ENCODE measurements around the gene POU2AF3.
A peak's percentile ranks its signal among the peaks of the same experiment; 100 is the strongest.

The POU2AF3 gene

DNA sequence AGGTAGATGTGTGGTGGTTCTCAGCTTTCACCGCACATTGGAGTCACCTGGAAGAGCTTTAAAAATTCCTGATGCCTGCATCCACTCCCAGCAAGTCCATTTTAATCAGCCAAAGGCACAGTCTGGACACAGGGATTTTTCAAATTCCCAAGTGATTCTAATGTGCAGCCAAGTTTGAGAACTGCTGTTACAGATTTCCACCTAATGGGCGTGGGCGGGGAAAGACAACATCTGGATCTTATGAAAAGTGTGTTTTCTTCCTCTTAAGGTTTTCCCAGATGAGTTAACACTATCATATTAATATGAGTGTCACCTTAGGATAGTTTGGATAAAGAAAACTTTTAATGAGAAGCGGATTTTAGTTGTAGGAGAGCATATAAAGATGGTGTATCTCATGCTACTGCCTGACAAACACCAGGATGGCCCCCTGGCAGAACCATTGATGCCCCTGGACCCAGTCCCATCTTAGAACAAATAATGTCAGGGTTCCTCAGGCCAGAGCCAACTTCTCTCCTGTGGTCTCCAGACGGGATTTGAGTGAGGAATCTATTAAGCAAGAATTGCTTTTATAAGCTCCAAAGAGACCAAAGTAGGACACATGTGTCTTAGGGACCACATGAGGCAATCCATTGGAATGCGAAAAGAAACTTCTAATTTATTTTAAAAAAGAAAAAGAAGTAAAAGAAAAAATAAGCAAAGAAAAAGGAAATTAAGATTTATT lies 48.8 kb downstream of the POU2AF3 start:
- H3K27me3 Mint-ChIP-seq = no peaks in the 10 kb centered on the region
- no peak for ATAC-seq (replicated peaks)
- H3K4me3 Mint-ChIP-seq = no peak overlapping the region
- peaks cover 0 to 2% of the 10 kb centered on the region in 2 donors for H3K9me3 Mint-ChIP-seq
- H3K27ac Mint-ChIP-seq = peak overlapping the region; percentile 31
- no peak for DNase-seq
- H3K4me1 Mint-ChIP-seq = peaks cover 21 to 36% of the 10 kb centered on the region in 2 donors
- peaks cover 6 to 14% of the 10 kb centered on the region in 2 donors for H3K36me3 Mint-ChIP-seq

- DNase-seq = no peak
- Mint-ChIP-seq H3K27me3 (no peaks in the 10 kb centered on the region), H3K9me3 (peaks cover 0 to 2% of the 10 kb centered on the region in 2 donors), H3K36me3 (peaks cover 10 to 20% of the 10 kb centered on the region in 2 donors), H3K4me3 (no peak overlapping the region), H3K4me1 (peaks cover 21 to 36% of the 10 kb centered on the region in 2 donors), H3K27ac (no peak overlapping the region)
- ATAC-seq (replicated peaks) = peak in 1 of 2 donors; percentile 16
These were observed 49.4 kb downstream of the POU2AF3 start for GRCh38 chr11:111347723-111348115.

- Mint-ChIP-seq H3K9me3 (peaks cover 0 to 2% of the 10 kb centered on the region in 2 donors), H3K36me3 (peaks cover 13 to 24% of the 10 kb centered on the region in 2 donors), H3K27me3 (no peaks in the 10 kb centered on the region), H3K27ac (no peak overlapping the region), H3K4me3 (no peak overlapping the region), H3K4me1 (peaks cover 22 to 39% of the 10 kb centered on the region in 2 donors)
- ATAC-seq (replicated peaks) (no peak), DNase-seq (no peak)
These were observed 49.8 kb downstream of the POU2AF3 start for GRCh38 chr11:111348147-111348546.

GRCh38 chr11:111349191-111349695 lies 50.9 kb downstream of the POU2AF3 start:
- ATAC-seq (replicated peaks) (no peak), DNase-seq (no peak)
- Mint-ChIP-seq H3K4me3 (no peak overlapping the region), H3K27me3 (no peaks in the 10 kb centered on the region), H3K27ac (no peak overlapping the region), H3K9me3 (peaks cover 0 to 2% of the 10 kb centered on the region in 2 donors), H3K4me1 (peaks cover 27 to 40% of the 10 kb centered on the region in 2 donors), H3K36me3 (peaks cover 22 to 34% of the 10 kb centered on the region in 2 donors)

- ATAC-seq (replicated peaks) (no peak), DNase-seq (no peak)
- H3K4me3 Mint-ChIP-seq = no peak overlapping the region
- no peaks in the 10 kb centered on the region for H3K27me3 Mint-ChIP-seq
- H3K27ac Mint-ChIP-seq = peak overlapping the region; percentile 75
- H3K36me3 Mint-ChIP-seq = peaks cover 32 to 47% of the 10 kb centered on the region in 2 donors
- H3K9me3 Mint-ChIP-seq = no peaks in the 10 kb centered on the region
- peaks cover 29 to 45% of the 10 kb centered on the region in 2 donors for H3K4me1 Mint-ChIP-seq
These were observed 52.5 kb downstream of the POU2AF3 start for GRCh38 chr11:111350811-111351210.

DNA sequence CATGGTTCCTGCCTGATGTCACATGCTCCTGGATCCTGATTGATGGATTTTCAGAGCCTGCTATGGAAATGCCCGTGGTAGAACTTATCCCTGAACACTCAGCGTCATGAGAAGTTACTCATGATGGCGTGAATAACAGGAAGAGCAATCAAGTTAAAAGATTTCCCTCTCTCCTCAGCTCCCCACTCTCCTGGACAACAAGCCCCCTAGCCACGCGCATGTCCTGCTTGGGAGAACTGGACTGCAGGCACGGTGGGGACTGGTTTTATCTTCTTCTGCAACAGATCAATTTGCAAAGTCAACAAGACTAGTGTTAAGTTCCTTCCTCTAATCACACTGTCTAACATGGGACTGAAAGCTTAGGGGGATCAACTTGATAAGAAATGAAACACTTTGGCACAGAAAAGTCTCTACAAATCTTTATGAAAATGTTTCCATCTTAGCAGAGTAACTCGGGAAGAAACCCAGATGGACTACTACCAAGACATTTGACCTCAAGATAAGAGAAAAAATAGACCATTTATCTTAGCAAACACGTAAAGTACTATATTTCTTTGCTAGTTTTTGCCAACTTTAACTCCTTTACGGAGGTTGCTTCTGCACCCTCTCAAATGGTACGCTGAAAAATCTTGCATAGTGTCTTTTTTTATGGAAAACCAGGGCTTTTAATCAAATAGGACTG lies 53.2 kb downstream of the POU2AF3 start:
- ATAC-seq (replicated peaks) (no peak), DNase-seq (no peak)
- peaks cover 32 to 48% of the 10 kb centered on the region in 2 donors for H3K36me3 Mint-ChIP-seq
- no peaks in the 10 kb centered on the region for H3K9me3 Mint-ChIP-seq
- H3K4me1 Mint-ChIP-seq = peaks cover 24 to 42% of the 10 kb centered on the region in 2 donors
- peak overlapping the region; percentile 75 for H3K27ac Mint-ChIP-seq
- H3K27me3 Mint-ChIP-seq = no peaks in the 10 kb centered on the region
- no peak overlapping the region for H3K4me3 Mint-ChIP-seq

GRCh38 chr11:111352231-111352746 lies 53.9 kb downstream of the POU2AF3 start:
- no peak overlapping the region for H3K4me3 Mint-ChIP-seq
- ATAC-seq (replicated peaks) (no peak), DNase-seq (no peak)
- H3K9me3 Mint-ChIP-seq = no peaks in the 10 kb centered on the region
- peaks cover 29 to 42% of the 10 kb centered on the region in 2 donors for H3K4me1 Mint-ChIP-seq
- peaks cover 40 to 56% of the 10 kb centered on the region in 2 donors for H3K36me3 Mint-ChIP-seq
- no peak overlapping the region for H3K27ac Mint-ChIP-seq
- H3K27me3 Mint-ChIP-seq = no peaks in the 10 kb centered on the region

DNA sequence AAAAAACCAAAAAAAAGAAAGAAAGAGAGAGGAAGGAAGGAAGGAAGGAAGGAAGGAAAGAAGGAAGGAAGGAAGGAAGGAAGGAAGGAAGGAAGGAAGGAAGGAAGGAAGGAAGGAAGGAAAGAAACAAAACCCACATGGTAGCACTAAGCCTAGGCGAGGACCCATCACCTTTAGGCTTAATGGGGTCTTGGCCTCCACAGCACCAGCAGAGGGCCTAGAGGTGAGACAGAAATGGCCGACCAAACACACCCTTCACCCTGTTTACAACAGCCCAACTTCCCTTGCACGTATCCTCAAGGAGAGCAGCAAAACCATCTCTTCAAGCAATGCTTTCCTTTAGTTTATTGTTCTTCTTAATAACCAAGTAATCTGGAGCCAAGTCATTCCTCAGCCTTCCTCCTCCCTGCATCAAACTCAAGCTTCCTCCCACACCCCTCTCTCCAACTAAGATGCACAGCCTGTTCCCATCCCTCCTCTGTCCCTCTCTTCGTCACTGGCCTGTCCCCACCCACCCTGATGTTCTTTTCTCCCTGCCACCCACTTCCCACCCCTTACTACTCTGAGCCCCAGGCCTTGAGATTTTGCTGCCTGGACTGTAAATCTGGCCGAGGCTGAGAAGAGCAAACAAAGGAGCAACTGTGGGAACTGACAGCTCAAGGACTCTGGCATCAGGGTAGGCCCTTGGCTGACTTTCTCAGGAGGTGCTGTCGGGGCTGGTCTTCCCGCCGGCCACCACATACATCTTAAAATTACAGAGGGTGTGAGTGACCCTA lies 54.8 kb downstream of the POU2AF3 start:
- Mint-ChIP-seq H3K27me3 (no peaks in the 10 kb centered on the region), H3K36me3 (peaks cover 41 to 56% of the 10 kb centered on the region in 2 donors), H3K4me1 (peaks cover 27 to 46% of the 10 kb centered on the region in 2 donors), H3K4me3 (no peak overlapping the region), H3K9me3 (no peaks in the 10 kb centered on the region), H3K27ac (peak overlapping the region; percentile 62)
- ATAC-seq (replicated peaks) (peak; percentile 30 to 40), DNase-seq (no peak)

- no peak for ATAC-seq (replicated peaks)
- peak overlapping the region; percentile 68 for H3K27ac Mint-ChIP-seq
These were observed 55.6 kb downstream of the POU2AF3 start for GRCh38 chr11:111353776-111354600.

DNA sequence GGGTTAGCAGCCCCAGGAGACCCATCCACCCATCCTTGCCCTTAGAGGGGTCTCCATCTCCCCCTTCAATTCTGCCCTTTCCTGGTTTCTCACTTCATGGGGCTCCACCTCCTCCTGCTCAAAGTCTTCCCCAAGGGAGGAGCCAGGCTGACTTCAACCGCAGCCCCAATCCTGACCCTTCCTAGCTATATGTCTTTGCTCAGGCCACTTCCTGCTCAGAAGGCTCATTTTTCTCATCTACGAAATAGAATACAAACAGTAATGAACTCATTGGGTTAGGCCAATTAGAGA lies 56.2 kb downstream of the POU2AF3 start:
- no peak for ATAC-seq (replicated peaks)
- Mint-ChIP-seq H3K36me3 (peaks cover 41 to 56% of the 10 kb centered on the region in 2 donors), H3K4me3 (no peak overlapping the region), H3K27ac (peak overlapping the region; percentile 68), H3K4me1 (peaks cover 25 to 46% of the 10 kb centered on the region in 2 donors), H3K9me3 (no peaks in the 10 kb centered on the region), H3K27me3 (no peaks in the 10 kb centered on the region)
- DNase-seq = no peak

More at GRCh38 chr11:111353776-111354600, 55.6 kb downstream of the POU2AF3 start:
- H3K27me3 Mint-ChIP-seq = no peaks in the 10 kb centered on the region
- no peaks in the 10 kb centered on the region for H3K9me3 Mint-ChIP-seq
- DNase-seq = no peak
- H3K4me1 Mint-ChIP-seq = peaks cover 27 to 46% of the 10 kb centered on the region in 2 donors
- no peak overlapping the region for H3K4me3 Mint-ChIP-seq
- peaks cover 41 to 56% of the 10 kb centered on the region in 2 donors for H3K36me3 Mint-ChIP-seq

- H3K27ac Mint-ChIP-seq = peak overlapping the region; percentile 93
- H3K36me3 Mint-ChIP-seq = peaks cover 44 to 56% of the 10 kb centered on the region in 2 donors
- H3K27me3 Mint-ChIP-seq = no peaks in the 10 kb centered on the region
- H3K9me3 Mint-ChIP-seq = no peaks in the 10 kb centered on the region
- DNase-seq (no peak), ATAC-seq (replicated peaks) (no peak)
- no peak overlapping the region for H3K4me3 Mint-ChIP-seq
- H3K4me1 Mint-ChIP-seq = peaks cover 24 to 52% of the 10 kb centered on the region in 2 donors
These were observed 56.8 kb downstream of the POU2AF3 start for GRCh38 chr11:111355101-111355500.

GRCh38 chr11:111355956-111356659 lies 57.8 kb downstream of the POU2AF3 start:
- no peak for DNase-seq
- no peaks in the 10 kb centered on the region for H3K27me3 Mint-ChIP-seq
- no peak overlapping the region for H3K4me3 Mint-ChIP-seq
- H3K36me3 Mint-ChIP-seq = peaks cover 48 to 54% of the 10 kb centered on the region in 2 donors
- peak overlapping the region; percentile 22 for H3K27ac Mint-ChIP-seq
- ATAC-seq (replicated peaks) = no peak
- H3K9me3 Mint-ChIP-seq = no peaks in the 10 kb centered on the region
- peaks cover 24 to 53% of the 10 kb centered on the region in 2 donors for H3K4me1 Mint-ChIP-seq

DNA sequence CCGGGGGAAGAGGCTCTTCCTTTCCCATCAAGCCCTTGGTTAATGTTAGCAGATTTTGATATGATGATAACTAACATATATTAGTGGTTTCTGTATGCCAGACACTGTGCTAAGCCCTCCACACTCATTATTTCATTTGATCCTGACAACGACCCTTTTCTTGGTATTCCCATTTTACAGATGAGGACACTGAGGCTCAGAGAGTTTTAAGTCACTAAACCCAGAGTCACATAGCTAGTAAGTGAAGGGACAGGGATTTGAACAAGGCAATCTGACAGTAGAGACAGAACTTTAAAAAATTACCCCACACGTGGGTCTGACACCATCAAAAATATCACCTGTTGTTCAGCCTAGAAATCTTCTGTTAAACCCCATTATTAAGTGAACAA lies 58.3 kb downstream of the POU2AF3 start:
- no peak for ATAC-seq (replicated peaks)
- H3K27ac Mint-ChIP-seq = no peak overlapping the region

More for the DNA sequence above, 58.3 kb downstream of the POU2AF3 start:
- Mint-ChIP-seq H3K4me1 (peaks cover 28 to 53% of the 10 kb centered on the region in 2 donors), H3K27me3 (no peaks in the 10 kb centered on the region), H3K4me3 (no peak overlapping the region), H3K9me3 (no peaks in the 10 kb centered on the region), H3K36me3 (peaks cover 49 to 55% of the 10 kb centered on the region in 2 donors)
- DNase-seq = no peak

All from stimulated activated naive B cell treated with anti-CD40 and anti-IgM and Interleukin-4, amounts not matched to agents 10 μg/mL and 1 μg/mL and 100 μg/mL, for 72 hours (primary cell).